ENCODE data around the gene MALT1. TPM values are rescaled to one million over a fixed set of nuclear protein-coding genes. Genes with fewer than 3 reads are reported as not detected.

The MALT1 gene
- total and polyA plus RNA-seq, 9 of the 15 experiments (the other 6 are each of a cell fraction or from before 2014, with no cell fraction given) = 0.14 to 1.6 (median 0.32) TPM

- no peak for TF ChIP-seq ZNF408 (CRISPR knock-in tag; IDR thresholded peaks at IDR 0.05; ENCODE audit: low read depth)
- TF ChIP-seq NFIC (IDR thresholded peaks at IDR 0.05) = no peak
- TF ChIP-seq MTA2 (IDR thresholded peaks at IDR 0.05; ENCODE audit: low read depth) = no peak
- no peak for TF ChIP-seq GATA2 (CRISPR knock-in tag; IDR thresholded peaks at IDR 0.05)
- TF ChIP-seq POLR2B (IDR thresholded peaks at IDR 0.05; ENCODE audit: low read depth, partially characterized antibody) = no peak
- TF ChIP-seq KDM2B (CRISPR knock-in tag; IDR thresholded peaks at IDR 0.05) = no peak
- no peak for TF ChIP-seq SIN3B (IDR thresholded peaks at IDR 0.05; ENCODE audit: low read depth)
- TF ChIP-seq LCOR (CRISPR knock-in tag; IDR thresholded peaks at IDR 0.05) = no peak
- no peak for TF ChIP-seq PRPF4 (IDR thresholded peaks at IDR 0.05; ENCODE audit: insufficient read depth, low read depth, low read length, poor library complexity, severe bottlenecking)
- TF ChIP-seq SIN3A (IDR thresholded peaks at IDR 0.05; ENCODE audit: borderline replicate concordance in 2 of 2, control insufficient read depth in 1 of 2, low read depth in 2 of 2, low read length in 2 of 2) = no peak
- no peak for TF ChIP-seq MAX (CRISPR knock-in tag; IDR thresholded peaks at IDR 0.05)
Measured at GRCh38 chr18:58624011-58624410, 47.3 kb upstream of the MALT1 start (continued).

- Histone ChIP-seq H4K20me1 (replicated peaks; ENCODE audit: control insufficient read depth, insufficient read depth, low read length) (no peaks in the 10 kb centered on the region), H3K27me3 (ENCODE audit: control insufficient read depth in 2 of 2, insufficient read depth in 2 of 2, low read length in 2 of 2) (no peaks in the 10 kb centered on the region; a peak in 1 of 5 replicates), H3K79me2 (ENCODE audit: control insufficient read depth, insufficient read depth, low read length) (no peaks in the 10 kb centered on the region), H3K27ac (ENCODE audit: extremely low read depth, low read depth, low read length) (no peak overlapping the region), H3K36me3 (ENCODE audit: control insufficient read depth, insufficient read depth, low read length) (no peaks in the 10 kb centered on the region), H3K4me1 (replicated peaks in 1 of 2; ENCODE audit: control insufficient read depth in 2 of 2, insufficient read depth in 2 of 2, low read length in 2 of 2) (no peaks in the 10 kb centered on the region), H3K4me2 (ENCODE audit: insufficient read depth, low read length) (no peak overlapping the region), H3K9me3 (replicated peaks; ENCODE audit: control insufficient read depth, insufficient read depth, low read depth, low read length) (no peaks in the 10 kb centered on the region), H3K9me1 (ENCODE audit: control insufficient read depth, insufficient read depth, low read length) (no peaks in the 10 kb centered on the region), H3K4me3 (no peak overlapping the region), H3K9ac (ENCODE audit: insufficient read depth in 1 of 2, low read depth in 2 of 2, low read length in 2 of 2) (no peak overlapping the region), H2AFZ (ENCODE audit: low read depth, low read length) (no peak overlapping the region)
- TF ChIP-seq SAFB2 (IDR thresholded peaks at IDR 0.05; ENCODE audit: borderline replicate concordance, low read depth, low read length, severe bottlenecking) (no peak), EP400 (IDR thresholded peaks at IDR 0.05) (no peak), KAT8 (IDR thresholded peaks at IDR 0.05; ENCODE audit: low read depth) (no peak), FIP1L1 (IDR thresholded peaks at IDR 0.05; ENCODE audit: low read depth, low read length, poor library complexity, severe bottlenecking) (no peak)
- FAIRE-seq (no peak), ATAC-seq (no peak), DNase-seq (ENCODE audit: extremely low read depth in 1 of 4, low spot score in 3 of 4) (no peak)
- BruUV-seq (replicated peaks) = no TSS peak
- intact Hi-C loops (cut with micrococcal nuclease) (no loop called here), in situ Hi-C loops (cut with MboI) (no loop called here)
- CTCF ChIA-PET (ENCODE audit: low intra/inter-chr PET ratio) = no interaction called here
- POLR2A ChIA-PET = no interaction called here
- 0% methylated on average over 9 of the region's 10 CpGs for WGBS (ENCODE audit: insufficient coverage, low coverage, missing lambda C conversion rate)
Measured at GRCh38 chr18:58625839-58626238, 45.4 kb upstream of the MALT1 start.

All from K562 (cell line).